HG03060 (cell line): ENCODE results near the gene PUS3.
"Not testable (repeated sequence)": the region's sequence is repeated elsewhere in the genome, so short reads cannot be mapped to it uniquely, and the experiment has no call there.

Experiments
- ATAC-seq: cut with Tn5 transposase; IDR thresholded peaks from one replicate; pipeline ENCODE4 v1.9.1; 2021; ENCODE audit warnings: low read depth, moderate number of reproducible peaks; ENCODE audit not compliant: unreplicated experiment

The PUS3 gene

GRCh38 chr11:125922156-125922555 lies 19.1 kb upstream of the PUS3 start:
- no peak for ATAC-seq

- no peak for ATAC-seq
Measured at GRCh38 chr11:125921042-125921441, 18.0 kb upstream of the PUS3 start.

GRCh38 chr11:125918140-125918840 lies 15.3 kb upstream of the PUS3 start:
- no peak for ATAC-seq

GRCh38 chr11:125916683-125917347 lies 13.8 kb upstream of the PUS3 start:
- no peak for ATAC-seq

GRCh38 chr11:125914601-125915000 lies 11.6 kb upstream of the PUS3 start:
- ATAC-seq = not testable (repeated sequence)

- no peak for ATAC-seq
Measured at GRCh38 chr11:125910226-125910849, 7.3 kb upstream of the PUS3 start.

- ATAC-seq = no peak
Measured at GRCh38 chr11:125904678-125905077, 1.7 kb upstream of the PUS3 start.

- no peak for ATAC-seq
Measured at GRCh38 chr11:125903711-125904659, 979 bp upstream of the PUS3 start, which contains the start of gene DDX25. Gene DDX25, plus strand, starts transcription at chr11:125904508. Its CDS starts 10 bp downstream, at chr11:125904518.

- ATAC-seq = no peak
Measured at GRCh38 chr11:125902277-125902926, 604 bp downstream of the PUS3 start.

- ATAC-seq = no peak
Measured at GRCh38 chr11:125901872-125902271, 1.1 kb downstream of the PUS3 start.

- ATAC-seq = no peak
Measured at GRCh38 chr11:125892994-125893393, 10.0 kb downstream of the PUS3 start.

GRCh38 chr11:125892071-125892470 lies 10.9 kb downstream of the PUS3 start:
- ATAC-seq = no peak

GRCh38 chr11:125890447-125891100 lies 12.4 kb downstream of the PUS3 start:
- ATAC-seq = no peak

- ATAC-seq = peak; percentile 79
Measured at GRCh38 chr11:125887373-125888324, 15.4 kb downstream of the PUS3 start, which contains the start of gene HYLS1. Gene HYLS1, plus strand, starts transcription at chr11:125887668. Its CDS starts 11,701 bp downstream, at chr11:125899369.

- no peak for ATAC-seq
Measured at GRCh38 chr11:125886997-125887372, 16.0 kb downstream of the PUS3 start.

- no peak for ATAC-seq
Measured at GRCh38 chr11:125883375-125883774, 19.6 kb downstream of the PUS3 start.

- ATAC-seq = no peak
Measured at GRCh38 chr11:125881291-125881690, 21.7 kb downstream of the PUS3 start.

GRCh38 chr11:125874556-125875124 lies 28.4 kb downstream of the PUS3 start:
- ATAC-seq = peak; percentile 62
